Measurements from ENCODE around the gene MAP3K1. TPM values are rescaled to one million over a fixed set of nuclear protein-coding genes. Genes with fewer than 3 reads are reported as not detected.

MAP3K1 gene
- total RNA-seq, 1 donor from 2014 or later = 10.3 TPM

- TF ChIP-seq, protein P1, sequence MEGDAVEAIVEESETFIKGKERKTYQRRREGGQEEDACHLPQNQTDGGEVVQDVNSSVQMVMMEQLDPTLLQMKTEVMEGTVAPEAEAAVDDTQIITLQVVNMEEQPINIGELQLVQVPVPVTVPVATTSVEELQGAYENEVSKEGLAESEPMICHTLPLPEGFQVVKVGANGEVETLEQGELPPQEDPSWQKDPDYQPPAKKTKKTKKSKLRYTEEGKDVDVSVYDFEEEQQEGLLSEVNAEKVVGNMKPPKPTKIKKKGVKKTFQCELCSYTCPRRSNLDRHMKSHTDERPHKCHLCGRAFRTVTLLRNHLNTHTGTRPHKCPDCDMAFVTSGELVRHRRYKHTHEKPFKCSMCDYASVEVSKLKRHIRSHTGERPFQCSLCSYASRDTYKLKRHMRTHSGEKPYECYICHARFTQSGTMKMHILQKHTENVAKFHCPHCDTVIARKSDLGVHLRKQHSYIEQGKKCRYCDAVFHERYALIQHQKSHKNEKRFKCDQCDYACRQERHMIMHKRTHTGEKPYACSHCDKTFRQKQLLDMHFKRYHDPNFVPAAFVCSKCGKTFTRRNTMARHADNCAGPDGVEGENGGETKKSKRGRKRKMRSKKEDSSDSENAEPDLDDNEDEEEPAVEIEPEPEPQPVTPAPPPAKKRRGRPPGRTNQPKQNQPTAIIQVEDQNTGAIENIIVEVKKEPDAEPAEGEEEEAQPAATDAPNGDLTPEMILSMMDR (IDR thresholded peaks at IDR 0.05; ENCODE audit: insufficient read depth, low read length, severe bottlenecking) = no peak
- FAIRE-seq (no peak), DNase-seq (ENCODE audit: low read depth) (no peak)
- Histone ChIP-seq H3K36me3 (ENCODE audit: control insufficient read depth, insufficient read depth, low read length) (no peaks in the 10 kb centered on the region), H3K27me3 (ENCODE audit: control insufficient read depth, insufficient read depth, low read length) (no peaks in the 10 kb centered on the region), H3K4me3 (ENCODE audit: low read depth, low read length) (no peak overlapping the region)
These were observed 29.9 kb downstream of the MAP3K1 start for GRCh38 chr5:56845277-56845676.

DNA sequence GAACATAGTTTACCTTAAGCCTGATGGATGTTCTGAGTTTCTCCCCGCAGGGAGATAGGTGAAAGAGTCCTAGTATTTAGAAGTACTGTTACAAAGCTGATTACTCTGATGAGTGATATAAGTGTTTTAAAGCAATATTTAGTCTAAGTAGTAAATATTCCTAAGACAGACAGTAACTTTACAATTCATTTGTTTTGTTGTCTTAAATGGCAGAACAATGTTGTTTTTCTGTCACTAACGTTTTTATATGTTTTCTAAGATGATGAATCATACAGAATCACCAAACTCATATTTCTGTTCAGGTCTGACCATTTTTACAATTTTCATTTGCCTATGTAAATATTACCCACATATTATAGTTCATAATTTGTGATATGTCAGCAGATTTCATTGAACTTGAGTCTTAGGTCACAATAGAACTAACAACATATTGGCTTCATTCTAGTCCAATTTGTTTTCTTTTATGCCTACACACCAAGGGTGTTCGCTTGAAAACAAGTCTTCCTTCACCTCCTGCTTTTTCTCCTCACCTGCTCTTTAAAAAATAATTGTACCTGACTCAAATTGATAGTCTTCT lies 30.6 kb downstream of the MAP3K1 start:
- no peaks in the 10 kb centered on the region for H3K27me3 ChIP-seq (ENCODE audit: control insufficient read depth, insufficient read depth, low read length)
- no peaks in the 10 kb centered on the region for H3K36me3 ChIP-seq (ENCODE audit: control insufficient read depth, insufficient read depth, low read length)
- DNase-seq (ENCODE audit: low read depth) = no peak
- TF ChIP-seq, protein P1 (IDR thresholded peaks at IDR 0.05; ENCODE audit: insufficient read depth, low read length, severe bottlenecking) = no peak
- FAIRE-seq = no peak
- no peak overlapping the region for H3K4me3 ChIP-seq (ENCODE audit: low read depth, low read length)

GRCh38 chr5:56848206-56848605 lies 32.9 kb downstream of the MAP3K1 start:
- no peaks in the 10 kb centered on the region for H3K36me3 ChIP-seq (ENCODE audit: control insufficient read depth, insufficient read depth, low read length)
- DNase-seq (ENCODE audit: low read depth) (no peak), FAIRE-seq (no peak)
- H3K27me3 ChIP-seq (ENCODE audit: control insufficient read depth, insufficient read depth, low read length) = no peaks in the 10 kb centered on the region
- TF ChIP-seq, protein P1 (IDR thresholded peaks at IDR 0.05; ENCODE audit: insufficient read depth, low read length, severe bottlenecking) = no peak
- no peak overlapping the region for H3K4me3 ChIP-seq (ENCODE audit: low read depth, low read length)

- DNase-seq (ENCODE audit: low read depth) (no peak), FAIRE-seq (no peak)
- Histone ChIP-seq H3K36me3 (ENCODE audit: control insufficient read depth, insufficient read depth, low read length) (no peaks in the 10 kb centered on the region), H3K27me3 (ENCODE audit: control insufficient read depth, insufficient read depth, low read length) (no peaks in the 10 kb centered on the region), H3K4me3 (ENCODE audit: low read depth, low read length) (no peak overlapping the region)
- TF ChIP-seq, protein P1 (IDR thresholded peaks at IDR 0.05; ENCODE audit: insufficient read depth, low read length, severe bottlenecking) = no peak
These were observed 34.3 kb downstream of the MAP3K1 start for GRCh38 chr5:56849671-56850070.

DNA sequence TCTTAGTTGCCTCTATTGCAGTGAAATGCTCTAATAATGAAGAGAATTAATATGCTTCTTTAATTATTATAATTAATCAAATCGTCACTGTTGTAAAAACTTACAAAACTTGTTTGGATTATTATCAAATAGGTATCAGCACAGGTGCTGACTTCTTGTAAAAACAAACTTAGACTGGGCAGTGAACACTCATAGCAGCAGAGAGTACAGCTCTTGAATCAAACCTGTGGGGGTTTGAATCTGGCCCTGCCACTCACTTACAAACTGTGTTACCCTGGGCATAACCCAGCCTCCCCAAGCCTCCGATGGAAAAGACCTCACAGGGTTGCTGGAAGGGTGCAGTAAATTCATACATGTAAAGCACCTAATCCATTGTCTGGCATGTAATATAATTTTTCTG lies 35.1 kb downstream of the MAP3K1 start:
- TF ChIP-seq, protein P1 (IDR thresholded peaks at IDR 0.05; ENCODE audit: insufficient read depth, low read length, severe bottlenecking) = no peak
- FAIRE-seq (no peak), DNase-seq (ENCODE audit: low read depth) (no peak)
- Histone ChIP-seq H3K36me3 (ENCODE audit: control insufficient read depth, insufficient read depth, low read length) (no peaks in the 10 kb centered on the region), H3K4me3 (ENCODE audit: low read depth, low read length) (no peak overlapping the region), H3K27me3 (ENCODE audit: control insufficient read depth, insufficient read depth, low read length) (no peaks in the 10 kb centered on the region)

Measured in bronchial epithelial cell (primary cell).